Umbilical cord (tissue), 1 donor: ENCODE measurements around the gene CLEC4G. TPM values are rescaled to one million over a fixed set of nuclear protein-coding genes. Genes with fewer than 3 reads are reported as not detected.

Experiments
- total RNA-seq: library from RNA; depleted of rRNA; stranded (reverse); fragments of >200 nt; gene quantifications from one replicate; pipeline ENCODE4 v1.2.3, GENCODE V29; 2014; ENCODE audit warnings: low replicate concordance; ENCODE audit not compliant: insufficient read depth

The CLEC4G gene
- total RNA-seq, 1 donor from 2014 or later = 1.2 TPM

Other genes starting within 250 kb of the CLEC4G start
- not detected for gene PEX11G, start 243.1 kb downstream of the CLEC4G start, total RNA-seq
- gene ZNF358, start 216.0 kb downstream of the CLEC4G start, total RNA-seq = 29.9 TPM
- gene MCOLN1, start 209.5 kb downstream of the CLEC4G start, total RNA-seq = 5.8 TPM
- 35.6 TPM for gene PNPLA6, start 196.4 kb downstream of the CLEC4G start, total RNA-seq
- 1.2 TPM for gene CAMSAP3, start 136.2 kb downstream of the CLEC4G start, total RNA-seq
- 18.3 TPM for gene XAB2, start 102.6 kb downstream of the CLEC4G start, total RNA-seq
- 25.5 TPM for gene PET100, start 102.3 kb downstream of the CLEC4G start, total RNA-seq
- gene PCP2, start 98.4 kb downstream of the CLEC4G start, total RNA-seq = not detected
- gene STXBP2, start 95.0 kb downstream of the CLEC4G start, total RNA-seq = 8.4 TPM
- not detected for gene RETN, start 63.1 kb downstream of the CLEC4G start, total RNA-seq
- gene MCEMP1, start 55.0 kb downstream of the CLEC4G start, total RNA-seq = 0.96 TPM
- 19.3 TPM for gene TRAPPC5, start 51.3 kb downstream of the CLEC4G start, total RNA-seq
- not detected for gene FCER2, start 30.0 kb downstream of the CLEC4G start, total RNA-seq
- gene CD209, start 15.4 kb upstream of the CLEC4G start, total RNA-seq = 17.8 TPM
- 1.7 TPM for gene CLEC4M, start 31.1 kb upstream of the CLEC4G start, total RNA-seq
- gene EVI5L, start 98.1 kb upstream of the CLEC4G start, total RNA-seq = 11.6 TPM
- 0.96 TPM for gene PRR36, start 142.3 kb upstream of the CLEC4G start, total RNA-seq
- gene LRRC8E, start 156.4 kb upstream of the CLEC4G start, total RNA-seq = 0.48 TPM
- 9.6 TPM for gene MAP2K7, start 171.8 kb upstream of the CLEC4G start, total RNA-seq
- not detected for gene TGFBR3L, start 182.7 kb upstream of the CLEC4G start, total RNA-seq
- gene SNAPC2, start 188.2 kb upstream of the CLEC4G start, total RNA-seq = 8.9 TPM
- 6.0 TPM for gene CTXN1, start 194.0 kb upstream of the CLEC4G start, total RNA-seq
- gene TIMM44, start 211.6 kb upstream of the CLEC4G start, total RNA-seq = 58.0 TPM